HPDE6-E6E7 (cell line): ENCODE results near the gene RPS19BP1.
"Not testable (repeated sequence)": the region's sequence is repeated elsewhere in the genome, so short reads cannot be mapped to it uniquely, and the experiment has no call there.

Experiments used
- DNase-seq: peaks from one replicate; pipeline ENCODE4 v3.0.0; 2011; ENCODE audit warnings: missing footprints; ENCODE audit errors: extremely low spot score

Gene RPS19BP1

DNA sequence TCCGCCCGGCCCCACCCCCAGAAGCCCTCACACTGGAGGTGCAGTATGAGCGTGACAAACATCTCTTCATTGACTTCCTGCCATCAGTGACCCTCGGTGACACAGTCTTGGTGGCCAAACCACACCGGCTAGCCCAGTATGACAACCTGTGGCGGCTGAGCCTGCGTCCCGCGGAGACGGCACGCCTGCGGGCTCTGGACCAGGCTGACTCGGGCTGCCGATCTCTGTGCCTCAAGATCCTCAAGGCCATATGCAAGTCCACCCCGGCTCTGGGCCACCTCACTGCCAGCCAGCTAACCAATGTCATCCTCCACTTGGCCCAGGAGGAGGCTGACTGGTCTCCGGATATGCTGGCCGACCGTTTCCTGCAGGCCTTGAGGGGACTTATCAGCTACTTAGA lies 18.8 kb downstream of the RPS19BP1 start:
- no peak for DNase-seq

DNA sequence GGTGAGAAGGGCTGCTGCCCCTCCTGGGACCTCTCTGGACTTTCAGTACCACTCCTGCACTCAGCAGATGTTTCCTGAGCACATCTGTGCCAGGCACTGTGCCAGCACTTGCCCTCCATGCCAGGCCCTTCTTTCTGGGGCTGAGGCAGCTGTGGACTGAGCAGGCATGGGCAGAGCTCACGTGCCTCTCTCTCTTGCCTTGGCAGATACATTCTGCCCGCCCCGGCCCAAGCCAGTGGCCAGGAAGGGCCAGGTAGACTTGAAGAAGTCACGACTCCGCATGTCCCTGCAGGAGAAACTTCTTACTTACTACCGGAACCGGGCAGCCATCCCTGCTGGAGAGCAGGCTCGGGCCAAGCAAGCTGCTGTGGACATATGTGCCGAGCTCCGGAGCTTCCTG lies 20.5 kb downstream of the RPS19BP1 start:
- DNase-seq, result no peak

DNA sequence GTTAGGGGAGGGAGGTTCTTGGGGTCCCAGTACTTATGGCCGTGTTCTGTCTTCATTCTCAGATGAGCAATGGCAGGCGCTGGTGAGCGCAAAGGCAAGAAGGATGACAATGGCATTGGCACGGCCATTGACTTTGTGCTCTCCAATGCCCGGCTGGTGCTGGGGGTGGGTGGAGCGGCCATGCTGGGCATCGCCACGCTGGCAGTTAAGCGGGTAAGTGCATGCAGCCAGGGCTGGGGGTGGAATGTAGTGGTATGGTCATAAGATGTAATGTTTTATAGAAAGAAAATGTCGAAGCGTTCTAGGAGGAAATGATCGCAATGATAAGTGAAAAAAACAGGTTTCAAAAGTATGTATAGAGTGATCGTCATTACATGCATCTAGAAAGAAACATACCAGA lies 21.3 kb downstream of the RPS19BP1 start:
- DNase-seq, result no peak

DNA sequence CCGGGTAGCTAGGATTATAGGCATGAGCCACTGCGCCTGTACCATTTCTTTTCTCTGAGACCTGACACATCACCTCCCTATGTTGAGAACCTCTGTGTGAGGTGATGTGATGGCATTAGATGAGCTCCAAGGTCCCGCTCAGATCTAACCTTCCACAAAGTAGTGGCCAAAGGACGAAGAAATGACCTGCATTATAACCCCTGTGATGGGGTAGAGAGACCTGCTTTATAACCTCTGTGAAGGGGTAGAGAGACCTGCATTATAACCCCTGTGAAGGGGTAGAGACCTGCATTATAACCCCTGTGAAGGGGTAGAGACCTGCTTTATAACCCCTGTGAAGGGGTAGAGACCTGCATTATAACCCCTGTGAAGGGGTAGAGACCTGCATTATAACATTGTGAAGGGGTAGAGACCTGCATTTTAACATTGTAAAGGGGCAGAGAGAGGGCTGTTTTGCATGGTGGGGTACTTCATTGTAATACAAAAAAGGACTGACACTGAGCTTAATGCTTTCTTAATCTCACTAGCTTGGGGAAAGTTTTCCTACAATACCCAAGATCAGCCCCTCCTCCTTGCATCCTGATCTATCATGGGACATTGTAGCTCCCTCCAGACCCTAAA lies 21.9 kb downstream of the RPS19BP1 start:
- no peak for DNase-seq

DNA sequence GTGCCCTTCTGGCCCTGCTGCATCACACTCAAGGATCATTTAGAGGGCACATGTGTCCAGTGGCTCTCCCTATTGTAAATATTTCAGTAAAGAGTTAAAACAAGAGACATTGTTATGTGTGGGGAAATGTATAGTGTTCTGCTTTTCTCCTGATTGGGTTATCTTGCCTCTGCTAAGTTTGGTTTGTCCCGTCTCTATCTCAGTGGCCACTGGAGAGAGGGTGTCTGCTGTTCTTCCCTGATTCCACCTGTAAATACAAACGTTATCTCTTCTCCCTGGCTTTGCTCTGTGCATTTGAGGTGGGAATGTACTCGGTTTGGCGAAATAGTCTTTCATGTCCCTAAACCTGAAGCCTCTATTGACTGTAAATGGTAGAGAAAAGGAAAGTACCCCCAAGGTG lies 24.2 kb downstream of the RPS19BP1 start:
- DNase-seq, result no peak

DNA sequence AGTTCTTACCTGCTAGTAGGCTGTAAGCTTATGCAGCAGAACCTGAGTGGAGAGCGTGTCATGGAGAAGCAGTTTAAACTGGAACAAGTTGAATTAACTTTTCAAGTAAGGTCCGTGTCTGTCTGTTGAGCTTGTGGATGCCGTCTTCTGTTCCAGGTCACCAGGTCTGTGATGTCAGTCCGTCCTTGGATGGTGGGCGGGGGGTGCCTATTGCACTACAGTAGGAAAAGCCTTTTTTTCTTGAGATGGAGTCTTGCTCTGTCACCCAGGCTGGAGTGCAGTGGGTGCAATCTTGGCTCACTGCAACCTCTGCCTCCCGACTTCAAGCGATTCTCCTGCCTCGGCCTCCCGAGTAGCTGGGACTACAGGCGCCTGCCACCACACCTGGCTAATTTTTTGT lies 25.5 kb downstream of the RPS19BP1 start:
- DNase-seq, result not testable (repeated sequence)

DNA sequence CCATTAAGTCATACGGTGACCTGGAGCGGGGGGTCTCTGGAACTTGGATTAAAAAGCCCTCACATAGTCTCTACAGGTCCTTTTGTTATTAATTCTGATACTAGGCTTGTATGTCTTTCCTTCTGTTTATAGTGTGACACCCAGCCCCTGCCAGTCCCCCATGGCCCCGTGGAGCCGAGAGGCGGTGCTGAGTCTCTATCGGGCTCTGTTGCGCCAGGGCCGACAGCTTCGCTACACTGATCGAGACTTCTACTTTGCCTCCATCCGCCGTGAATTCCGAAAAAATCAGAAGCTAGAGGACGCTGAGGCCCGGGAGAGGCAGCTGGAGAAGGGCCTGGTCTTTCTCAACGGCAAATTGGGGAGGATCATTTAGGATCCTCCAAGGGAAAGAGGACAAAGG lies 28.5 kb downstream of the RPS19BP1 start:
- DNase-seq, result no peak

DNA sequence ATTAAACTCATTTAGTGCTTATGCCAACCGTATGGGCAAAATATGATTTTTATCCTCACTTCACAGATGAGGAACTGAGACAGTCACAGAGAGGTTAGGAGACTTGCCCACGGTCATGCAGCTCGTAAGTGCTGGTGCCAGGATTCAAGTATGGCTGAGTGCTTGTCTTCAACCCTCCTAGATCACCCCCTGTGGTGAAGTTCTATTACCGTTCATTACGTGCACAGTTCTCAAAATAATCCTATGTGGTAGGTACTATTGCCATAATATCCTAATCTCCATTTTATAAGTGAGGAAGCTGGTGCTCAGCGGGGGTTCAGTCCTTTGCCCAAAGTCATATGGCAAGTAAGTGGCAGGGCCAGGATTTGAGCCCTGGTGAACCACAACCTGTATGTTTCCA lies 28.9 kb downstream of the RPS19BP1 start:
- no peak for DNase-seq

- no peak for DNase-seq
These were observed 29.6 kb downstream of the RPS19BP1 start for GRCh38 chr22:39502789-39503409.

DNA sequence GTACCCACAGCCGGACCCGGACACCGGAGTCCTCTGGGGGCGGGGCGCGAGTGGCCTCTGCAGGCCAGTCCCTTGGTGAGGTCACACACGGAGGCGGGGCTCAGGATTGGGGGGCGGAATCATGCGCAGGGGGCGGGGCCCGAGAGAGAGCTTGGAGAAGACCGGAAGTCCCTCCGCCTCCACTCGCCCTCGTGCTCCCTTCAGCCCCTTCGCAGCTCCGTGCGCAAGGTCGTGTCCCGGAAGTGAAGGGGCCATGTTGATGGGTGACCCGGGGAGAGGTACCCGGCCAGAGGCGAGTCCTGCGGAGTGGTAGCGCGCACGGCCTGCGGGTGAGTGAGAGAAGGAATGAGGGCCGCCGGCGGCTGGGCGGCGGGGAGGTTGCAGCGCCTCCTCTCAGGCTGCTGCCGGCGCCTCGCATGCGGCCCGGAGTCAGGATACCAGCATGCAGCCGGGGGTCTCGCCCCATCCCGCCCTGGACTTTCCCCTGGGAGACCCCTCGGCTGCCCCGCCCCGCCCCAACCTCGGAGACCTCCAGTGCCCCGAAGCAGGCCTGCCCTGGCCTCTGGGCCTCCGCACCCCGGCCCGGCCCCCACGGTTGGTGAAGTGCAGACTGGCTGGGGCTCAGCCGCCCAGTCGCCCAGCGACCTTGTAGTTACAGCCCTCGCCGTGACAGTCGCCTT lies 30.3 kb downstream of the RPS19BP1 start, which contains the start of gene MIEF1:
Gene MIEF1 (plus strand): TSS at position 182 of the 680 bp plus-strand sequence. CDS start 9,005 bp downstream, outside the sequence.
- peak; percentile 82 for DNase-seq

- DNase-seq, result no peak
These were observed 30.9 kb downstream of the RPS19BP1 start for GRCh38 chr22:39501644-39502108.

- no peak for DNase-seq
These were observed 32.4 kb downstream of the RPS19BP1 start for GRCh38 chr22:39500101-39500500.

- no peak for DNase-seq
These were observed 33.7 kb downstream of the RPS19BP1 start for GRCh38 chr22:39498802-39499201.

DNA sequence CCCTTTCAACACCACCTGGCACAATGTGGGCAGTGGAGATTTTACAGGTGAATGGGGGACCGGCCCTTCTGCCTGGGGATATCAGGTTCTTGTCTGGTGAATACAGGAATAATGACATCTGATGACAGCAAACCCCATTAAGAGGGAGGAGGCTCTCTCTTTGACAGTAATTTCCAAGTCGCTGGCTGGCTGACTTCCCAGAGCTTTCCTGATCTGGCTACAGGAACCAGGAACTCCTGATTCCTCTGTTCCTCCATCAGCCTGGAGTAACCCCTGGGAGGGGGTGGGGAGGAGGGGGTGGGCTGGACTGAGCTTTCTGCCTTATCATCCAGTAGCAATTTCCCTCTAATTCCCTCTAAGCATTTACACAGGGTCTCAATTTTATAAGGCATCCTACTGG lies 34.2 kb downstream of the RPS19BP1 start:
- DNase-seq, result no peak

DNA sequence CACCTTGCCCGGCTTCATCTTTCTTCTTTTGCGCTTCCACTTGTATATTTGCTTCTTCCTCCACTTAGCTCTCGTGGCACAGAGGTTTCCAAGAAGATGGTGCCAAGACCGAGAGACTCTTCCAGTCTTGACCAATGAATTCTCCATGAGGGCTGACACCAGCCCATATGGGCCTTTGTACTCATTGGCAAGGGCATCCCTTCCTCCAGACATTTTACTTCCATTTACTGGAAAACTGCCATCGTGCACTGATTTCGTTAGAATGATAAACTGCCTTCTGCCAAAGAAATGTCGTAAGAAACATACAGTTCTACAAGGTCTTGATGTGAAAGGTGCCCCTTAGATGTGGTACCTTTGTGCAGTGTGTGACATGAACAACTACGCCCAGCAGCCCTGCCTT lies 35.1 kb downstream of the RPS19BP1 start:
- DNase-seq, result no peak

DNA sequence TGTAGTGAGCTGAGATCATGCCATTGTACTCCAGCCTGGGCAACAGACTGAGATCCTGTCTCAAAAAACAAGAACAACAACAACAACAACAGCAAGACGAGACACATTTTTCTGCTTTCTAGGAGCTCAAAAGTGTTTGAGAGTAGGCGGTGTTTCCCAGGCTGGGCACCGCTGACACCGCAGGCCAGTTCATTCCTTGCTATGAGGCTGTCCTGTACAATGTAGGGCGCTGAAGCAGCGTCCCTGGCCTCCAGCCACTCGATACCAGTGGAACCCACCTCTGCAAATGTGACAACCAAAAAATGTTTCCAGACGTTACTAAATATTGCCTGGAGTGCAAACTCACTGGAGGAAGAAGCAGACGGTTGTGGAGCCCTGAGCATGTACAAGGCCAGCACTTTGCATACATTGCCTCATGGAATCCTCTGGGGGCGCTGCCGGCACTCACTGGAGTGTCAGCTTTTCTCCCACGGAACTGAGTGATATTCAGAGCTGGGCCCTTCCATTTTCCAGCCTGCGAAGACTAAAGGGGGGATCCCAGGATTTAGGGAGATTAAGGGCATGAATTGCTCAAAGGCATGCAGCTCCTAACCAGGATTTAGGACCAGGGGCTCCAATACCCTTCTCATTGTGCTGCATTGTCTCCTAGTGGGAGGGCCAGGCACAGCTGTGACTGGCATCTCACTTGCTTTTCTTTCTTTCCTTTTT lies 36.3 kb downstream of the RPS19BP1 start:
- no peak for DNase-seq

- no peak for DNase-seq
These were observed 38.0 kb downstream of the RPS19BP1 start for GRCh38 chr22:39494471-39495120.

DNA sequence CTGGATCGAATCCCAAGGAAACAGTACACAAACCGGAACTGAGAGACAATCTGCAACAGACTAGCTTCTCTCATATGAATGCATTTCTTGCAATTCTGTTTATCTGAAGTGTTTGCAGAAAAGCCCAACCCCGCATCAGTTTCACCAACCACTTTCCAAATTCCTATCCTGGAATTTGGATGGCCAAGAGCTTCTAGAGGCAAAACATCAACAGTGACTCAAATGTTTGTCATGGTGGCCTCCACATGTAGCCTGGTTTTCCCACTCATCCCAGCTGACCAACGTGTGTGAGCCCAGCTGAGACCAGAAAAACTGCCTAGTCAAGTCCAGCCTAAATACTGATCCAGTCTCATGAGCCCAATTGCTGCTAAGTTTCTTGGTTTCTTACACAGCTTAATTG lies 38.8 kb downstream of the RPS19BP1 start:
- DNase-seq, result no peak

DNA sequence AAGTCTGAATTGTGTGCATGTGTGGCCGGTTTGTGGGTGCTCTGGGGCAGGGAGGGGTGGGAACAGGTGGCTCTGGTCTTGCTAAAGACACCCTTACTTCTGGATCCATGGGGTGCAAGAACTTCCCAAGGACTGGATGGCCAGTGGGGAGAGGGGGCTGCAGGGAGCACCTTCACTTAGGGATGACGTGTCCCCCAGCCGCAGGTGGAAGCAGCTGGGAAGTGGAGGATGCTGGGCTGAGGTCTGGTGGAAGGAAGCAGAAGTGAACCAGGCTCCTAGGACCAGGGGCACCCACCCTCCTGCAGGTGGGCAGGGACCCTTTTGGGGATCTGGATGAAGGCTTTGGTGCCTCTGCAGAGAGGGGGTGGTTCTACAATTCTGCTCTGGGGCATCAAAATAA lies 40.4 kb downstream of the RPS19BP1 start:
- DNase-seq, result no peak

DNA sequence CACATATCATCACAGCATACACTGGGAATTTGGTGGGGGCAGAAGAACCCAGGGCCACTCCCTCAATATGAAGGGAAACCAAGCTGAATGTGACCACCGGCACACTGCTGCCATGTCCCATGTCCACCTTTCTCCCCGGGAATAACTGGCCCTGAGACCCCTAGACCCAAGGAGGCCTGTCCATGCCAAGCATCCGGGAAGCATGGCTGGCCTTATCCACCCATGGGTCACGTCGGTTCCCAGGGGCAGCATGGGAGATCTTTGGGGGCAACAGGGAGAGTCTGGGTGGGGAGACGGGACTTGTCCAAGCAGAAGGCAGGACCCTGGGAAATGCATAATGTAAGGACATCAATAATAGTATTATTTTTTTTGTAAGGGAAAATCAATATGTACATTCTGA lies 40.9 kb downstream of the RPS19BP1 start:
- DNase-seq, result no peak

- no peak for DNase-seq
These were observed 41.4 kb downstream of the RPS19BP1 start for GRCh38 chr22:39490966-39491680.
